GM23338 (cell line): ENCODE data around the gene APPBP2. TPM values are rescaled to one million over a fixed set of nuclear protein-coding genes. Genes with fewer than 3 reads are reported as not detected.

Source experiments
- ATAC-seq: fragments of 200-7000 bp; cut with Tn5 transposase; 3 replicates; pipeline ENCODE4 v1.9.1; 2020
- DNase-seq: peaks from one replicate; pipeline ENCODE4 v3.0.0-alpha.2; 2015; ENCODE audit warnings: low spot score
- H2AFZ ChIP-seq: fragments of 200-600 bp; sonication (generic); 2 replicates; pipeline ENCODE4 v1.8.0; 2016; ENCODE audit warnings: antibody characterized with exemption, mild to moderate bottlenecking, moderate library complexity
- H3F3A ChIP-seq: fragments of 200-600 bp; sonication (generic); replicated peaks from 2 replicates; pipeline ENCODE4 v1.8.0; 2017; ENCODE audit warnings: antibody characterized with exemption, mixed run types, low read depth
- H3K27ac ChIP-seq: fragments of 200-600 bp; sonication (generic); 2 replicates; pipeline ENCODE4 v1.6.1; 2016; ENCODE audit warnings: low read depth
- H3K27me3 ChIP-seq: fragments of 200-600 bp; sonication (generic); 2 replicates; pipeline ENCODE4 v1.8.0; 2016; ENCODE audit warnings: mild to moderate bottlenecking, mixed run types, moderate library complexity; ENCODE audit not compliant: insufficient read depth
- H3K36me3 ChIP-seq: fragments of 200-600 bp; sonication (generic); 2 replicates; pipeline ENCODE4 v1.8.0; 2016; ENCODE audit warnings: mild to moderate bottlenecking; ENCODE audit not compliant: insufficient read depth
- H3K4me1 ChIP-seq: fragments of 200-600 bp; sonication (generic); 2 replicates; pipeline ENCODE4 v1.8.0; 2016; ENCODE audit warnings: mild to moderate bottlenecking, moderate library complexity; ENCODE audit not compliant: insufficient read depth
- H3K4me2 ChIP-seq: fragments of 200-600 bp; sonication (generic); 2 replicates; pipeline ENCODE4 v1.7.1; 2017; ENCODE audit warnings: mixed run types
- H3K4me3 ChIP-seq: fragments of 200-600 bp; sonication (generic); 2 replicates; pipeline ENCODE4 v1.6.1; 2016; ENCODE audit warnings: mixed run types
- H3K79me2 ChIP-seq: fragments of 200-600 bp; sonication (generic); replicated peaks from 2 replicates; pipeline ENCODE4 v1.8.0; 2017; ENCODE audit warnings: mild to moderate bottlenecking; ENCODE audit not compliant: insufficient read depth
- H3K9me2 ChIP-seq: fragments of 200-600 bp; sonication (generic); 2 replicates; pipeline ENCODE4 v1.8.0; 2017; ENCODE audit not compliant: insufficient read depth
- H4K20me1 ChIP-seq: fragments of 200-600 bp; sonication (generic); replicated peaks from 2 replicates; pipeline ENCODE4 v1.8.0; 2017; ENCODE audit warnings: mild to moderate bottlenecking; ENCODE audit not compliant: insufficient read depth
- H3K27ac Mint-ChIP-seq: 2 replicates; pipeline ENCODE4 v1.8.0; 2020; ENCODE audit warnings: inconsistent platforms, mild to moderate bottlenecking, moderate library complexity, mixed read lengths
- H3K27me3 Mint-ChIP-seq: 3 replicates; pipeline ENCODE4 v1.8.0; 2022; ENCODE audit warnings: low read depth, mild to moderate bottlenecking, moderate library complexity, mixed read lengths, inconsistent platforms; ENCODE audit not compliant: insufficient read depth, poor library complexity
- H3K36me3 Mint-ChIP-seq: 3 replicates; pipeline ENCODE4 v1.8.0; 2021; ENCODE audit warnings: low read depth, mild to moderate bottlenecking, inconsistent platforms, moderate library complexity, mixed read lengths
- H3K4me1 Mint-ChIP-seq: 3 replicates; pipeline ENCODE4 v1.8.0; 2020; ENCODE audit warnings: mild to moderate bottlenecking, inconsistent platforms, mixed read lengths
- H3K4me3 Mint-ChIP-seq: 3 replicates; pipeline ENCODE4 v1.8.0; 2021; ENCODE audit warnings: moderate library complexity, mild to moderate bottlenecking, inconsistent platforms, mixed read lengths
- H3K9me3 Mint-ChIP-seq: 3 replicates; pipeline ENCODE4 v1.8.0; 2020; ENCODE audit warnings: moderate library complexity, mild to moderate bottlenecking, inconsistent platforms, mixed read lengths
- CREB1 ChIP-seq: fragments of 250-450 bp; sonication (Bioruptor Pico); IDR thresholded peaks from 2 replicates; pipeline ENCODE4 v1.5.0; 2020; ENCODE audit warnings: low read depth, mild to moderate bottlenecking, moderate library complexity
- CTCF ChIP-seq, 2 experiments: fragments of 200-600 bp in 1 of 2; sonication (generic) in 1 of 2; conservative IDR thresholded peaks; 2 replicates each; pipeline versions ENCODE4 v1.5.1 to v1.6.1; 2016 to 2017; ENCODE audit warnings: antibody characterized with exemption in 2 of 2, low read depth in 2 of 2, mild to moderate bottlenecking in 2 of 2, moderate library complexity in 1 of 2
- EZH2 ChIP-seq: fragments of 200-600 bp; sonication (generic); IDR thresholded peaks from one replicate; pipeline ENCODE4 v1.8.0; 2017; ENCODE audit warnings: antibody characterized with exemption, mild to moderate bottlenecking, low read depth; ENCODE audit not compliant: unreplicated experiment
- EZH2phosphoT487 ChIP-seq: fragments of 200-600 bp; sonication (generic); IDR thresholded peaks from one replicate; pipeline ENCODE4 v1.8.1; 2018; ENCODE audit warnings: antibody characterized with exemption; ENCODE audit not compliant: unreplicated experiment
- JUNB ChIP-seq: IDR thresholded peaks from one replicate; pipeline ENCODE4 v1.6.1; 2016; ENCODE audit warnings: antibody characterized with exemption; ENCODE audit not compliant: unreplicated experiment
- NANOG ChIP-seq: IDR thresholded peaks from 2 replicates; pipeline ENCODE4 v1.6.1; 2016; ENCODE audit warnings: antibody characterized with exemption, borderline replicate concordance
- POLR2AphosphoS5 ChIP-seq: IDR thresholded peaks from 2 replicates; pipeline ENCODE4 v1.6.1; 2016; ENCODE audit warnings: antibody characterized with exemption, low read depth
- STAT1 ChIP-seq: IDR thresholded peaks from one replicate; pipeline ENCODE4 v1.6.1; 2016; ENCODE audit warnings: antibody characterized with exemption; ENCODE audit not compliant: unreplicated experiment
- ZNF114 ChIP-seq: fragments of 250-450 bp; sonication (Bioruptor Pico); IDR thresholded peaks from 2 replicates; pipeline ENCODE4 v1.5.0; 2020; ENCODE audit warnings: mild to moderate bottlenecking, moderate library complexity
- ZNF331 ChIP-seq: fragments of 250-450 bp; sonication (Bioruptor Pico); IDR thresholded peaks from 2 replicates; pipeline ENCODE4 v1.5.0; 2020; ENCODE audit warnings: low read depth, mild to moderate bottlenecking, moderate library complexity
- polyA plus RNA-seq: library from polyadenylated mRNA; unstranded; fragments of >200 nt; fragmentation: Nextera tagmentation; extraction: Ambion mirVana; gene quantifications from 2 replicates; pipeline ENCODE4 v1.2.1, GENCODE V29; 2016
- total RNA-seq: library from RNA; depleted of rRNA; stranded (reverse); fragments of >200 nt; shearing (Covaris generic); gene quantifications from 2 replicates; pipeline ENCODE4 v1.2.3, GENCODE V29; 2014
- TF ChIP-seq, protein P1 (sequence below): IDR thresholded peaks from one replicate; pipeline ENCODE4 v1.6.1; 2018; ENCODE audit warnings: antibody characterized with exemption; ENCODE audit not compliant: unreplicated experiment
- TF ChIP-seq, protein P2 (sequence below): IDR thresholded peaks from 2 replicates; pipeline ENCODE4 v1.6.1; 2016; ENCODE audit warnings: antibody characterized with exemption
- TF ChIP-seq, protein P3 (sequence below): fragments of 250-450 bp; sonication (Bioruptor Pico); IDR thresholded peaks from 2 replicates; pipeline ENCODE4 v1.5.0; 2020; ENCODE audit warnings: mild to moderate bottlenecking, moderate library complexity

Gene APPBP2
- total and polyA plus RNA-seq, 2 experiments from 2014 or later, result 9.3 to 15.0 TPM

- no peak overlapping the region for H2AFZ ChIP-seq
- H3K4me2 ChIP-seq, result no peak overlapping the region
- no peaks in the 10 kb centered on the region for H3K27me3 ChIP-seq
- Mint-ChIP-seq H3K4me3 (no peak overlapping the region), H3K9me3 (peaks cover 25% of the 10 kb centered on the region), H3K4me1 (peaks cover 6% of the 10 kb centered on the region), H3K27ac (no peak overlapping the region), H3K27me3 (peaks cover 1% of the 10 kb centered on the region), H3K36me3 (peaks cover 12% of the 10 kb centered on the region)
- H3K9me2 ChIP-seq, result no peaks in the 10 kb centered on the region
- H3K79me2 ChIP-seq, result no peaks in the 10 kb centered on the region
- ATAC-seq, result no peak
- no peak overlapping the region for H3K27ac ChIP-seq
- 0 out of 2 replicates have a peak, but pooled peaks cover 3% of the 10 kb centered on the region for H3F3A ChIP-seq
- TF ChIP-seq ZNF331 (CRISPR knock-in tag) (no peak), POLR2AphosphoS5 (no peak), EZH2 (no peak), EZH2phosphoT487 (no peak), ZNF114 (CRISPR knock-in tag) (no peak), STAT1 (no peak), NANOG (no peak), CTCF (conservative IDR thresholded peaks at IDR 0.05; ENCODE audit: low read depth in 2 of 2) (no peak), CREB1 (no peak), JUNB (no peak)
- TF ChIP-seq, protein P1, sequence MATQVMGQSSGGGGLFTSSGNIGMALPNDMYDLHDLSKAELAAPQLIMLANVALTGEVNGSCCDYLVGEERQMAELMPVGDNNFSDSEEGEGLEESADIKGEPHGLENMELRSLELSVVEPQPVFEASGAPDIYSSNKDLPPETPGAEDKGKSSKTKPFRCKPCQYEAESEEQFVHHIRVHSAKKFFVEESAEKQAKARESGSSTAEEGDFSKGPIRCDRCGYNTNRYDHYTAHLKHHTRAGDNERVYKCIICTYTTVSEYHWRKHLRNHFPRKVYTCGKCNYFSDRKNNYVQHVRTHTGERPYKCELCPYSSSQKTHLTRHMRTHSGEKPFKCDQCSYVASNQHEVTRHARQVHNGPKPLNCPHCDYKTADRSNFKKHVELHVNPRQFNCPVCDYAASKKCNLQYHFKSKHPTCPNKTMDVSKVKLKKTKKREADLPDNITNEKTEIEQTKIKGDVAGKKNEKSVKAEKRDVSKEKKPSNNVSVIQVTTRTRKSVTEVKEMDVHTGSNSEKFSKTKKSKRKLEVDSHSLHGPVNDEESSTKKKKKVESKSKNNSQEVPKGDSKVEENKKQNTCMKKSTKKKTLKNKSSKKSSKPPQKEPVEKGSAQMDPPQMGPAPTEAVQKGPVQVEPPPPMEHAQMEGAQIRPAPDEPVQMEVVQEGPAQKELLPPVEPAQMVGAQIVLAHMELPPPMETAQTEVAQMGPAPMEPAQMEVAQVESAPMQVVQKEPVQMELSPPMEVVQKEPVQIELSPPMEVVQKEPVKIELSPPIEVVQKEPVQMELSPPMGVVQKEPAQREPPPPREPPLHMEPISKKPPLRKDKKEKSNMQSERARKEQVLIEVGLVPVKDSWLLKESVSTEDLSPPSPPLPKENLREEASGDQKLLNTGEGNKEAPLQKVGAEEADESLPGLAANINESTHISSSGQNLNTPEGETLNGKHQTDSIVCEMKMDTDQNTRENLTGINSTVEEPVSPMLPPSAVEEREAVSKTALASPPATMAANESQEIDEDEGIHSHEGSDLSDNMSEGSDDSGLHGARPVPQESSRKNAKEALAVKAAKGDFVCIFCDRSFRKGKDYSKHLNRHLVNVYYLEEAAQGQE, result no peak
- TF ChIP-seq, protein P2, sequence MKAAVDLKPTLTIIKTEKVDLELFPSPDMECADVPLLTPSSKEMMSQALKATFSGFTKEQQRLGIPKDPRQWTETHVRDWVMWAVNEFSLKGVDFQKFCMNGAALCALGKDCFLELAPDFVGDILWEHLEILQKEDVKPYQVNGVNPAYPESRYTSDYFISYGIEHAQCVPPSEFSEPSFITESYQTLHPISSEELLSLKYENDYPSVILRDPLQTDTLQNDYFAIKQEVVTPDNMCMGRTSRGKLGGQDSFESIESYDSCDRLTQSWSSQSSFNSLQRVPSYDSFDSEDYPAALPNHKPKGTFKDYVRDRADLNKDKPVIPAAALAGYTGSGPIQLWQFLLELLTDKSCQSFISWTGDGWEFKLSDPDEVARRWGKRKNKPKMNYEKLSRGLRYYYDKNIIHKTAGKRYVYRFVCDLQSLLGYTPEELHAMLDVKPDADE, result no peak
- TF ChIP-seq, protein P3, sequence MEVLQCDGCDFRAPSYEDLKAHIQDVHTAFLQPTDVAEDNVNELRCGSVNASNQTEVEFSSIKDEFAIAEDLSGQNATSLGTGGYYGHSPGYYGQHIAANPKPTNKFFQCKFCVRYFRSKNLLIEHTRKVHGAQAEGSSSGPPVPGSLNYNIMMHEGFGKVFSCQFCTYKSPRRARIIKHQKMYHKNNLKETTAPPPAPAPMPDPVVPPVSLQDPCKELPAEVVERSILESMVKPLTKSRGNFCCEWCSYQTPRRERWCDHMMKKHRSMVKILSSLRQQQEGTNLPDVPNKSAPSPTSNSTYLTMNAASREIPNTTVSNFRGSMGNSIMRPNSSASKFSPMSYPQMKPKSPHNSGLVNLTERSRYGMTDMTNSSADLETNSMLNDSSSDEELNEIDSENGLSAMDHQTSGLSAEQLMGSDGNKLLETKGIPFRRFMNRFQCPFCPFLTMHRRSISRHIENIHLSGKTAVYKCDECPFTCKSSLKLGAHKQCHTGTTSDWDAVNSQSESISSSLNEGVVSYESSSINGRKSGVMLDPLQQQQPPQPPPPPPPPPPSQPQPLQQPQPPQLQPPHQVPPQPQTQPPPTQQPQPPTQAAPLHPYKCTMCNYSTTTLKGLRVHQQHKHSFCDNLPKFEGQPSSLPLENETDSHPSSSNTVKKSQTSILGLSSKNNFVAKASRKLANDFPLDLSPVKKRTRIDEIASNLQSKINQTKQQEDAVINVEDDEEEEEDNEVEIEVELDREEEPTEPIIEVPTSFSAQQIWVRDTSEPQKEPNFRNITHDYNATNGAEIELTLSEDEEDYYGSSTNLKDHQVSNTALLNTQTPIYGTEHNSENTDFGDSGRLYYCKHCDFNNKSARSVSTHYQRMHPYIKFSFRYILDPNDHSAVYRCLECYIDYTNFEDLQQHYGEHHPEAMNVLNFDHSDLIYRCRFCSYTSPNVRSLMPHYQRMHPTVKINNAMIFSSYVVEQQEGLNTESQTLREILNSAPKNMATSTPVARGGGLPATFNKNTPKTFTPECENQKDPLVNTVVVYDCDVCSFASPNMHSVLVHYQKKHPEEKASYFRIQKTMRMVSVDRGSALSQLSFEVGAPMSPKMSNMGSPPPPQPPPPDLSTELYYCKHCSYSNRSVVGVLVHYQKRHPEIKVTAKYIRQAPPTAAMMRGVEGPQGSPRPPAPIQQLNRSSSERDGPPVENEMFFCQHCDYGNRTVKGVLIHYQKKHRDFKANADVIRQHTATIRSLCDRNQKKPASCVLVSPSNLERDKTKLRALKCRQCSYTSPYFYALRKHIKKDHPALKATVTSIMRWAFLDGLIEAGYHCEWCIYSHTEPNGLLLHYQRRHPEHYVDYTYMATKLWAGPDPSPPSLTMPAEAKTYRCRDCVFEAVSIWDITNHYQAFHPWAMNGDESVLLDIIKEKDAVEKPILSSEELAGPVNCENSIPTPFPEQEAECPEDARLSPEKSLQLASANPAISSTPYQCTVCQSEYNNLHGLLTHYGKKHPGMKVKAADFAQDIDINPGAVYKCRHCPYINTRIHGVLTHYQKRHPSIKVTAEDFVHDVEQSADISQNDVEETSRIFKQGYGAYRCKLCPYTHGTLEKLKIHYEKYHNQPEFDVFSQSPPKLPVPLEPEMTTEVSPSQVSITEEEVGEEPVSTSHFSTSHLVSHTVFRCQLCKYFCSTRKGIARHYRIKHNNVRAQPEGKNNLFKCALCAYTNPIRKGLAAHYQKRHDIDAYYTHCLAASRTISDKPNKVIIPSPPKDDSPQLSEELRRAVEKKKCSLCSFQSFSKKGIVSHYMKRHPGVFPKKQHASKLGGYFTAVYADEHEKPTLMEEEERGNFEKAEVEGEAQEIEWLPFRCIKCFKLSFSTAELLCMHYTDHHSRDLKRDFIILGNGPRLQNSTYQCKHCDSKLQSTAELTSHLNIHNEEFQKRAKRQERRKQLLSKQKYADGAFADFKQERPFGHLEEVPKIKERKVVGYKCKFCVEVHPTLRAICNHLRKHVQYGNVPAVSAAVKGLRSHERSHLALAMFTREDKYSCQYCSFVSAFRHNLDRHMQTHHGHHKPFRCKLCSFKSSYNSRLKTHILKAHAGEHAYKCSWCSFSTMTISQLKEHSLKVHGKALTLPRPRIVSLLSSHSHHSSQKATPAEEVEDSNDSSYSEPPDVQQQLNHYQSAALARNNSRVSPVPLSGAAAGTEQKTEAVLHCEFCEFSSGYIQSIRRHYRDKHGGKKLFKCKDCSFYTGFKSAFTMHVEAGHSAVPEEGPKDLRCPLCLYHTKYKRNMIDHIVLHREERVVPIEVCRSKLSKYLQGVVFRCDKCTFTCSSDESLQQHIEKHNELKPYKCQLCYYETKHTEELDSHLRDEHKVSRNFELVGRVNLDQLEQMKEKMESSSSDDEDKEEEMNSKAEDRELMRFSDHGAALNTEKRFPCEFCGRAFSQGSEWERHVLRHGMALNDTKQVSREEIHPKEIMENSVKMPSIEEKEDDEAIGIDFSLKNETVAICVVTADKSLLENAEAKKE (CRISPR knock-in tag), result no peak
- H3K4me3 ChIP-seq, result no peak overlapping the region
- DNase-seq, result no peak
- H3K4me1 ChIP-seq, result no peaks in the 10 kb centered on the region
- no peaks in the 10 kb centered on the region for H3K36me3 ChIP-seq
- no peaks in the 10 kb centered on the region for H4K20me1 ChIP-seq
Observed at GRCh38 chr17:60548990-60549389, 22.9 kb upstream of the APPBP2 start.
